ENCODE data around the gene ZNF141.
"Not testable (repeated sequence)": the region's sequence is repeated elsewhere in the genome, so short reads cannot be mapped to it uniquely, and the experiment has no call there.

The ZNF141 gene

GRCh38 chr4:337143-337931, at the start of gene ZNF141:
Gene ZNF141, plus strand, starts transcription at chr4:337814. Its CDS starts 170 bp downstream, at chr4:337984.
- peak; percentile 68 to 81 (median 80) for DNase-seq (ENCODE audit: low read depth in 3 of 3, low spot score in 1 of 3)

- no peak for DNase-seq (ENCODE audit: low read depth in 3 of 3, low spot score in 1 of 3)
Observed at GRCh38 chr4:288891-289290, 48.7 kb upstream of the ZNF141 start.

- DNase-seq (ENCODE audit: low read depth in 3 of 3, low spot score in 1 of 3), result no peak
Observed at GRCh38 chr4:294732-295131, 42.9 kb upstream of the ZNF141 start.

GRCh38 chr4:302381-302780, 35.2 kb upstream of the ZNF141 start:
- DNase-seq (ENCODE audit: low read depth in 3 of 3, low spot score in 1 of 3), result no peak

GRCh38 chr4:304516-304915, 33.1 kb upstream of the ZNF141 start:
- DNase-seq (ENCODE audit: low read depth in 3 of 3, low spot score in 1 of 3), result not testable (repeated sequence)

GRCh38 chr4:304969-305680, 32.5 kb upstream of the ZNF141 start, which contains the start of gene ZNF732:
Gene ZNF732, minus strand, starts transcription at chr4:305474. Its CDS starts 164 bp downstream, at chr4:305310.
- no peak for DNase-seq (ENCODE audit: low read depth in 3 of 3, low spot score in 1 of 3)

- DNase-seq (ENCODE audit: low read depth in 3 of 3, low spot score in 1 of 3), result no peak
Observed at GRCh38 chr4:306551-306961, 31.1 kb upstream of the ZNF141 start.

GRCh38 chr4:309807-310206, 27.8 kb upstream of the ZNF141 start:
- no peak for DNase-seq (ENCODE audit: low read depth in 3 of 3, low spot score in 1 of 3)

- no peak for DNase-seq (ENCODE audit: low read depth in 3 of 3, low spot score in 1 of 3)
Observed at GRCh38 chr4:314296-314903, 23.2 kb upstream of the ZNF141 start.

- DNase-seq (ENCODE audit: low read depth in 3 of 3, low spot score in 1 of 3), result no peak
Observed at GRCh38 chr4:328729-329128, 8.9 kb upstream of the ZNF141 start.

GRCh38 chr4:335515-335914, 2.1 kb upstream of the ZNF141 start:
- no peak for DNase-seq (ENCODE audit: low read depth in 3 of 3, low spot score in 1 of 3)

GRCh38 chr4:336099-336892, 1.3 kb upstream of the ZNF141 start:
- DNase-seq (ENCODE audit: low read depth in 3 of 3, low spot score in 1 of 3), result no peak

GRCh38 chr4:336893-337142, 796 bp upstream of the ZNF141 start:
- no peak for DNase-seq (ENCODE audit: low read depth in 3 of 3, low spot score in 1 of 3)

GRCh38 chr4:337932-338758, 531 bp downstream of the ZNF141 start:
- DNase-seq (ENCODE audit: low read depth in 3 of 3, low spot score in 1 of 3), result peak in 1 of 3 donors; percentile 35

GRCh38 chr4:338759-339097, 1.1 kb downstream of the ZNF141 start:
- no peak for DNase-seq (ENCODE audit: low read depth in 3 of 3, low spot score in 1 of 3)

GRCh38 chr4:340011-340410, 2.4 kb downstream of the ZNF141 start:
- DNase-seq (ENCODE audit: low read depth in 3 of 3, low spot score in 1 of 3), result no peak

GRCh38 chr4:373062-373839, 35.6 kb downstream of the ZNF141 start:
- DNase-seq (ENCODE audit: low read depth in 3 of 3, low spot score in 1 of 3), result no peak

- no peak for DNase-seq (ENCODE audit: low read depth in 3 of 3, low spot score in 1 of 3)
Observed at GRCh38 chr4:374298-375160, 36.9 kb downstream of the ZNF141 start.
